PC-3 (cell line): ENCODE data around the gene C11orf24. TPM values are rescaled to one million over a fixed set of nuclear protein-coding genes. Genes with fewer than 3 reads are reported as not detected.
A peak's percentile ranks its signal among the peaks of the same experiment; 100 is the strongest.

ENCODE experiments used
- ATAC-seq: fragments of 200-7000 bp; cut with Tn5 transposase; 2 replicates; pipeline ENCODE4 v1.9.1; 2020; ENCODE audit warnings: mild to moderate bottlenecking, moderate library complexity
- BruUV-seq: library from RNA; stranded (reverse); fragments of 400-500 nt; replicated peaks from 2 replicates; lab custom pipeline; 2021; lab: Mats Ljungman, UMichigan
- CTCF ChIA-PET: fragments of 300-600 bp; sonication (Branson Sonifier 250); formaldehyde crosslinking; loops from one replicate; lab custom pipeline; 2022; ENCODE audit warnings: antibody characterized with exemption; lab: Charles Lee
- POLR2A ChIA-PET: fragments of 300-600 bp; sonication (Branson Sonifier 250); formaldehyde crosslinking; loops from one replicate; lab custom pipeline; 2022; ENCODE audit warnings: antibody characterized with exemption; ENCODE audit not compliant: unreplicated experiment; lab: Charles Lee
- DNase-seq: peaks from one replicate; pipeline ENCODE4 v3.0.0-alpha.2; 2015
- H2AFZ ChIP-seq: fragments of 300-600 bp; sonication (generic); 2 replicates; pipeline ENCODE4 v1.6.0; 2016; ENCODE audit warnings: antibody characterized with exemption, low read length
- H3F3A ChIP-seq: fragments of 300-600 bp; sonication (generic); one replicate; pipeline ENCODE4 v1.6.0; 2017; ENCODE audit warnings: antibody characterized with exemption, low read length, control low read depth, mild to moderate bottlenecking; ENCODE audit not compliant: unreplicated experiment
- H3K27ac ChIP-seq: fragments of 300-600 bp; sonication (generic); 2 replicates; pipeline ENCODE4 v1.5.1; 2016; ENCODE audit warnings: mild to moderate bottlenecking, low read length
- H3K27me3 ChIP-seq: fragments of 300-600 bp; sonication (generic); 2 replicates; pipeline ENCODE4 v1.6.1; 2016; ENCODE audit warnings: low read length, mixed read lengths
- H3K36me3 ChIP-seq: fragments of 300-600 bp; sonication (generic); 2 replicates; pipeline ENCODE4 v1.6.1; 2016; ENCODE audit warnings: low read depth, mixed run types, low read length, mixed read lengths
- H3K4me1 ChIP-seq: fragments of 300-600 bp; sonication (generic); 2 replicates; pipeline ENCODE4 v1.5.1; 2016; ENCODE audit warnings: low read length; ENCODE audit not compliant: insufficient read depth
- H3K4me2 ChIP-seq: fragments of 300-600 bp; sonication (generic); 2 replicates; pipeline ENCODE4 v1.6.0; 2016; ENCODE audit warnings: low read length
- H3K4me3 ChIP-seq: fragments of 300-600 bp; sonication (generic); 2 replicates; pipeline ENCODE4 v1.5.1; 2016; ENCODE audit warnings: mild to moderate bottlenecking, low read length, mixed read lengths
- H3K79me2 ChIP-seq: fragments of 300-600 bp; sonication (generic); 2 replicates; pipeline ENCODE4 v1.6.1; 2017; ENCODE audit warnings: low read length, mixed read lengths
- H3K9ac ChIP-seq: fragments of 300-600 bp; sonication (generic); 2 replicates; pipeline ENCODE4 v1.6.0; 2016; ENCODE audit warnings: mild to moderate bottlenecking, low read length
- H3K9me2 ChIP-seq: fragments of 300-600 bp; sonication (generic); replicated peaks from 2 replicates; pipeline ENCODE4 v1.6.1; 2016; ENCODE audit warnings: mixed run types, low read length, mixed read lengths
- H3K9me3 ChIP-seq: fragments of 300-600 bp; sonication (generic); 2 replicates; pipeline ENCODE4 v1.6.1; 2016; ENCODE audit warnings: low read length, mixed read lengths
- H4K20me1 ChIP-seq: fragments of 300-600 bp; sonication (generic); 2 replicates; pipeline ENCODE4 v1.6.1; 2016; ENCODE audit warnings: low read length, mixed read lengths
- CTCF ChIP-seq: fragments of 300-600 bp; sonication (generic); conservative IDR thresholded peaks from 2 replicates; pipeline ENCODE4 v1.5.1; 2017; ENCODE audit warnings: antibody characterized with exemption, low read depth, mild to moderate bottlenecking, low read length
- EZH2 ChIP-seq: fragments of 300-600 bp; sonication (generic); IDR thresholded peaks from one replicate; pipeline ENCODE4 v1.6.1; 2017; ENCODE audit warnings: antibody characterized with exemption, mild to moderate bottlenecking, low read length; ENCODE audit not compliant: unreplicated experiment
- EZH2phosphoT487 ChIP-seq: fragments of 300-600 bp; sonication (generic); IDR thresholded peaks from 2 replicates; pipeline ENCODE4 v1.6.1; 2018; ENCODE audit warnings: mild to moderate bottlenecking, antibody characterized with exemption, low read length, borderline replicate concordance
- intact Hi-C: fragments of 100-400 bp; cut with micrococcal nuclease; formaldehyde crosslinking; loops from 2 replicates; pipeline ENCODE4 v1.9.0; 2023
- total RNA-seq: library from RNA; depleted of rRNA; stranded (reverse); fragments of >200 nt; gene quantifications from 2 replicates; pipeline ENCODE4 v1.2.3, GENCODE V29; 2014

C11orf24 gene
- total RNA-seq, 1 experiment from 2014 or later, result 75.9 TPM

GRCh38 chr11:68282861-68283230 is 11.1 kb upstream of the C11orf24 start:
- Histone ChIP-seq H3K27ac (no peak overlapping the region), H3K4me2 (no peak overlapping the region)
- intact Hi-C loops, result no loop called here

GRCh38 chr11:68282141-68282860 is 10.5 kb upstream of the C11orf24 start:
- ChIA-PET CTCF (no interaction called here), POLR2A (no interaction called here)
- Histone ChIP-seq H3K4me3 (no peak overlapping the region), H3K9me2 (no peaks in the 10 kb centered on the region; the same call in 1 of the 2 replicates), H3K36me3 (no peaks in the 10 kb centered on the region), H3K4me1 (no peaks in the 10 kb centered on the region), H3K27me3 (no peaks in the 10 kb centered on the region), H3K27ac (no peak overlapping the region), H3K79me2 (no peaks in the 10 kb centered on the region), H2AFZ (no peak overlapping the region), H3K9ac (no peak overlapping the region), H3K4me2 (no peak overlapping the region), H3F3A (no peaks in the 10 kb centered on the region), H3K9me3 (0 out of 2 replicates have a peak, but pooled peaks cover 6% of the 10 kb centered on the region), H4K20me1 (no peaks in the 10 kb centered on the region)
- BruUV-seq, result no TSS peak
- ATAC-seq, result no peak
- intact Hi-C loops, result no loop called here
- TF ChIP-seq CTCF (no peak), EZH2phosphoT487 (no peak), EZH2 (no peak)
- no peak for DNase-seq

More at GRCh38 chr11:68282861-68283230, 11.1 kb upstream of the C11orf24 start:
- no peaks in the 10 kb centered on the region for H4K20me1 ChIP-seq
- TF ChIP-seq CTCF, result no peak
- TF ChIP-seq EZH2, result no peak
- no peak for TF ChIP-seq EZH2phosphoT487
- DNase-seq (no peak), ATAC-seq (no peak)
- CTCF ChIA-PET, result no interaction called here
- no peak overlapping the region for H2AFZ ChIP-seq
- H3F3A ChIP-seq, result no peaks in the 10 kb centered on the region
- H3K9me2 ChIP-seq, result no peaks in the 10 kb centered on the region; the same call in 1 of the 2 replicates
- H3K9me3 ChIP-seq, result 0 out of 2 replicates have a peak, but pooled peaks cover 6% of the 10 kb centered on the region
- H3K9ac ChIP-seq, result no peak overlapping the region
- no peaks in the 10 kb centered on the region for H3K27me3 ChIP-seq
- H3K4me1 ChIP-seq, result no peaks in the 10 kb centered on the region
- H3K79me2 ChIP-seq, result no peaks in the 10 kb centered on the region
- POLR2A ChIA-PET, result no interaction called here
- H3K4me3 ChIP-seq, result no peak overlapping the region
- H3K36me3 ChIP-seq, result no peaks in the 10 kb centered on the region
- BruUV-seq, result no TSS peak

- CTCF ChIA-PET, result no interaction called here
Measured at GRCh38 chr11:68279676-68280075, 7.9 kb upstream of the C11orf24 start.

More at GRCh38 chr11:68279676-68280075, 7.9 kb upstream of the C11orf24 start:
- Histone ChIP-seq H3K9me3 (0 out of 2 replicates have a peak, but pooled peaks cover under 1% of the 10 kb centered on the region), H3K27ac (no peak overlapping the region), H4K20me1 (no peaks in the 10 kb centered on the region), H3K4me1 (no peaks in the 10 kb centered on the region), H3K27me3 (no peaks in the 10 kb centered on the region), H3K9me2 (no peaks in the 10 kb centered on the region), H3K4me3 (no peak overlapping the region), H3K9ac (no peak overlapping the region), H3K4me2 (no peak overlapping the region), H3K36me3 (no peaks in the 10 kb centered on the region), H3F3A (no peaks in the 10 kb centered on the region), H2AFZ (no peak overlapping the region), H3K79me2 (no peaks in the 10 kb centered on the region)
- intact Hi-C loops, result no loop called here
- no TSS peak for BruUV-seq
- ATAC-seq (no peak), DNase-seq (peak; percentile 5)
- TF ChIP-seq CTCF (no peak), EZH2 (no peak), EZH2phosphoT487 (no peak)
- POLR2A ChIA-PET, result no interaction called here
